ENCODE data around the gene RIOK2.
"Not testable (repeated sequence)": the region's sequence is repeated elsewhere in the genome, so short reads cannot be mapped to it uniquely, and the experiment has no call there.

The RIOK2 gene

DNA sequence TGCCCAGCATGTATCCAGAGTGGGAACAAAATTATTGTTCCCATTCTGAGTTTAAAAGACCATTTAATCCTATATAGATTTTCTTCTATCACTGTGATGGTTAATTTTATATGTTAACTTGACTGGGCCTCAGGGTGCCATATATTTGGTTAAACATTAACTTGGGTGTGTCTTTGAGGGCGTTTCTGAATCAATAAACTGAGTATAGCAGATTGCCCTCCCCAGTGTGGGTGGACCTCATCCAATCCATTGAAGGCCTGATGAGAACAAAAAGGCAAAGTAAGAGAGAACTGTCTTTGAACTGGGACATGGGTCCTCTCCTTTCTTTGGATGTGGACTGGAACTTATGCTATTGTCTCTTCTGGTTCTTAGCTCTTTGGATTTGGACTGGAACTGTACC lies 17.3 kb downstream of the RIOK2 start:
- no peak for DNase-seq

GRCh38 chr5:97164846-97165245 lies 18.2 kb downstream of the RIOK2 start:
- DNase-seq, result no peak

- DNase-seq, result no peak
These were observed 19.2 kb downstream of the RIOK2 start for GRCh38 chr5:97163790-97164285.

- DNase-seq, result no peak
These were observed 19.7 kb downstream of the RIOK2 start for GRCh38 chr5:97163360-97163764.

GRCh38 chr5:97162045-97162444 lies 21.0 kb downstream of the RIOK2 start:
- DNase-seq, result no peak

- DNase-seq, result no peak
These were observed 25.4 kb downstream of the RIOK2 start for GRCh38 chr5:97157689-97158088.

DNA sequence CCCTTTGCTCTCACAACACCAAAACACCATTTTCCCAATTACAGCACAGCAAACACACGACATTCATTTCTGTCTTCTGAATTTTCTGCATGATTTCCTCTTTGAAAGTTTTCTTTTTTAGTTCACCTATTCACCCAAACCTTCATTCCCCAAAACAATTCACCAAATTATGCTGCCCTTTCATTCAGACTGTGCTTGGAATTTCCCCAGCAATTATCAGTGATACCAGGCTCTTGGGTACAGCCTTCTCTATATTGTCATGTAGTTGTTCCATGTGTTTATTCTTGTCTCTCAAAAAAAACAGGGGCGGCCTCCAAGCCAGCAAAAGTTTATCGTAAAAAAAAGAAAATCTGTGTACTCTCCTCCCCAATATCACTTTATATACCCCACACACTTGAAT lies 31.7 kb downstream of the RIOK2 start:
- DNase-seq, result no peak

DNA sequence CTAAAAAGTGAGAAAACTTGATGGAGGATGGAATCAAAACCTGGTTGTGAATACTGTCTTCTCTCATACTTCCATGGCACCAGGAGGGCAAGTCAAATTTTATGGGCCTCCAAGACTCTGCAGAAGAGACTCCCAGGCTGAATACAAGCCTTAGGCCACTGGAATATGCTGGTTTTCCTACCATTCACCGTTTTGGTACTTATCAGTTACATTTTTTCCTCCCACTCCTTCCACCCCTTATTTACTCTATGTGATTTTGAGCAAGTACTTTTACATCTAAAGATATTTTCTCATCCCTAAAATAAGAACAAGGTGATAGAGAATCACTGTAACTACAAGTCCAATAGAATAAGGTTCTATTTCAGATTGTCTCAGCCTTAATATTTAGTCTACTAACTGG lies 32.6 kb downstream of the RIOK2 start:
- no peak for DNase-seq

GRCh38 chr5:97149709-97150108 lies 33.3 kb downstream of the RIOK2 start:
- DNase-seq, result no peak

DNA sequence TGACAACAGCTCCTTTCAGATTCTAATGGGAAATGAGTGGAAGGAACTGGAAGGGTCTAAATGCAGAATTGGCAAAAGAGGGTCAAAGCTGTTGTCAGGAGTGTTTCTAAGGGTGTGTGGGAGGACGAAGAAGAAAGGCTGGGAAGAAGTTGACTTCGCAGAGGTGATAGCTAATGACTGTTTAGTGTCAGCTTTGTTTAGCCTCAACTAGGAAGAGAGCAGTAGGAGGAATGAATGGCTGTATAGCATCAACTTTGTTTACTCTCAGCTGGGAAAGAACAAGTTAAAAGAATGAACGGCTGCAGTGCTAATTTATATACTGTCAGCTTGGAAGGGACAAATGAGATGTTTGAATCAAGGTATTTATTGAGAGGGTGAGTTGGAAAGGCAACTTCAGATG lies 34.8 kb downstream of the RIOK2 start:
- DNase-seq, result no peak

GRCh38 chr5:97143704-97144103 lies 39.3 kb downstream of the RIOK2 start:
- no peak for DNase-seq

DNA sequence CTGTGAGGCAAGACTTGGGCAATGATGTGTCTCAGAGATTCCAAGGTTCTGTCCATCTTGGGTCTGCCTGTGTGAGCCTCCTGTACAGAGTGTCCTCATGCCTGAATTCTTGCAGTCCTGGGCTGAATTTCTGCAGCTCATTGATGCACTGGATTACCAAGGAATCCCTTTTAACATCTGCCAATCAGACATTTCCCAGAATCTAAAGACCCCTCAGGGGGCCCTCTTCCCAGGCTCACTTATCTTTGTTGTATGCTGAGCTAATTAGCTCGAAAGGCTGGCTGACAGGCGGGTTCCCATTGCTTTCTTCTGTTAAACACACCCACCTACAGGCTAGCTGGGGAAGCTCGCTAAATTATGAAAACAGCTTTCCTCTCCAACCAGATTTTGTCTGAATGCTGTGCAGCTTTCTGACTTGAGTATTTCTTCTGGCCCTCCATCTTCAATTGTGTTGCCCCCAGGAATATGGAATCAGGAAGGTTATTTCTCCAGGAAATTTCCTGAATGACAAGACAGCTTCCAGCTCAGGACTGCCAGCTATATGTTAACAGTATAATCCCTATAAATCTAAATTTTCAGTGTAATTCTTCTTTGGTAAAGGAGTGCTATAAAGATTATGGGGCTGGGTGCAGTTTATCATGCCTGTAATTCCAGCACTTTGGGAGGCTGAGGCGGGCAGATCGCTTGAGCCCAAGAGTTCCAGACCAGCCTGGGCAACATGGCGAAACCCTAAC lies 40.4 kb downstream of the RIOK2 start, which contains the start of gene LIX1:
Gene LIX1 (minus strand): TSS at position 91 of the 734 bp plus-strand sequence. CDS start 35 bp downstream, at position 56.
- no peak for DNase-seq

DNA sequence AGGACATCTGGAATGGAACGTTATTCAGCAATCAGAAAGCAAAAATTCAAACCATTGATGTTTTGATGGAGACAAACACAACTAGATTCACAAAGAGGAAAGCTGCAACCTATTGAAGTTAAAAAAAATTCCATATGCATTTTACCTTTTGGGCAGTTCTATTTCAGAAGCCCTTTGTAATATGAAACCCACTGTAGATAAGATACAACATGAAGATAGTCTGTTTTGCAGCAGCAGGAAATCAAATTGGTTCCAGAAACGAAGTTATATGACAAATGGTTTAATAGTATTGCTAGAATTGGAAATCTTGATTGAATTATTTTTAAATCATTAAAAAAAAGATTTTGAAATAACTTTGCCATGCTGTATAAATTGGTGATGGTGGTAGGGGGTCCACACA lies 41.5 kb downstream of the RIOK2 start:
- DNase-seq, result no peak

GRCh38 chr5:97141031-97141430 lies 42.0 kb downstream of the RIOK2 start:
- no peak for DNase-seq

DNA sequence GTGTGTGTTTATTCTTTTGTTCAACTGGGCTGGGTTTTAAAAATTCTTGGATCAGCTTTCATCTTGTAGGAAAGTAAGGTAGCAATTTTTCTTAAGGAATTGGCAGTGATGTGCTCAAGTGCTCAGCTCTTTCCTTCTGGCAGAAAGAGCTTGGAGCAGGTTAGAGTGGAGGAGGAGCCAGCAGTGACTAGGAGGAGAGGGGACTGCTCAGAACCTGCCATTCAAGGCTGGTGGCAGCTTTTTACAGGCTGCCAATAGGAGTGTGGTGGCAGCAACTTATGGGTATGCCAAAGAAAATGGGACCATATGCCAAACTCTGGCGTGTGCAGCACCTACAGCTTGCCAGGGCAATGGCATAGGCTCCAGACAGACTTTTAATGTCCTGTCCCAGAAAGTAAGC lies 42.8 kb downstream of the RIOK2 start:
- not testable (repeated sequence) for DNase-seq

DNA sequence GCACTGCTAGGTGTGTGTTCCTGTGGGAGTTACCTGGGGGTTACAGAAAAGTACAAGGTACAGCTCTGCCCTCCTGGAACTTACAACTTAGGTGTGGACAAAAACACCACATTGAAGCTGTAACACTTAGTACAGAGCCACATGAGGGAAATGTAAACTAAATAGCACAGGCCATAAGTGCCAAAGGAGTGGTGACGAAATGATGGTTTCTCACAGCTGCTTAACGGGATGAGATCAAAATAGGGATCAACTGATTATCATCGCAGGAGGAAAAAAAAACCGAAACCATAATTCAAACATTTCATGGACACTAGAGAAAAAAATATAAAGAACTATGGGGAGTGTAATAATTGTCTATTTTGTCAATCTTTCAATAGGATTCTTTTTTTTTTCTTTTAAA lies 46.6 kb downstream of the RIOK2 start:
- DNase-seq, result no peak

DNA sequence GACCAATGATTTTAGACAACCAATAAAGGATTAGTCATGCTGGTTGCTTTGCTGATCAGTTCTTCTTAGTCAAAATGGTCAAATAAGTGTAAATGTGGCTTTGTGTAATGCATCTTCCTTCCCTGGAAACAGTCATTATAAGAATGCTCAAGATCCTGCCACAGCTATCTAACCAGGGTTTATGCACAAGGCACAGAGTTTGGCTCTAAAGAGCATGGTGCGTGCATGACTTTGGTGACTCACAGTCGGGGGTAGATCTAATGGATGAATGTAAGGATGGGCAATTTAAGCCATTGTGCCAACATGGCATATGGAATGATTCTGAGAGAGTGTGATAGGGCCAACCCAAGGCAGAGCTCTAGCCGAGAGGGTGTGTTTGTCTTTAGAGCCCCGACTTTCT lies 47.2 kb downstream of the RIOK2 start:
- no peak for DNase-seq

GRCh38 chr5:97134634-97135033 lies 48.4 kb downstream of the RIOK2 start:
- DNase-seq, result no peak

- DNase-seq, result no peak
These were observed 49.9 kb downstream of the RIOK2 start for GRCh38 chr5:97133101-97133500.

DNA sequence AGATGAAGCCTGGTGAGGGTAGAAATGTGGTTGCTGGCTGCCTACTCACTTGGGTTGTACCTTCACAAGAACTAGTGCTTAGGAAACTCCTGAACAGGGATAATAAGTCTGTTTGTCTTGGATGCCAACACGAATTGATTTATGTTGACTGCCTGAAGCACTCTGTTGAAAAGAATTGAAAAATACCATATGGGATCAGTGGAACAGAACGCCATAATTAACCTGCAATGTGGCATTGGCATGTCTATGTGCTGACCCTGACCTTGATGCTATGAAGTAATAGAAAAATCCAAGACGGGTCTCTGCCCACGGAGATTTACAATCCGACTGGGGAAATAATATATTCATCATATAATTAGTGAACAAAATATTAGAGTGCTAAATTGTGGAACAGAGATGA lies 51.1 kb downstream of the RIOK2 start:
- DNase-seq, result no peak

DNA sequence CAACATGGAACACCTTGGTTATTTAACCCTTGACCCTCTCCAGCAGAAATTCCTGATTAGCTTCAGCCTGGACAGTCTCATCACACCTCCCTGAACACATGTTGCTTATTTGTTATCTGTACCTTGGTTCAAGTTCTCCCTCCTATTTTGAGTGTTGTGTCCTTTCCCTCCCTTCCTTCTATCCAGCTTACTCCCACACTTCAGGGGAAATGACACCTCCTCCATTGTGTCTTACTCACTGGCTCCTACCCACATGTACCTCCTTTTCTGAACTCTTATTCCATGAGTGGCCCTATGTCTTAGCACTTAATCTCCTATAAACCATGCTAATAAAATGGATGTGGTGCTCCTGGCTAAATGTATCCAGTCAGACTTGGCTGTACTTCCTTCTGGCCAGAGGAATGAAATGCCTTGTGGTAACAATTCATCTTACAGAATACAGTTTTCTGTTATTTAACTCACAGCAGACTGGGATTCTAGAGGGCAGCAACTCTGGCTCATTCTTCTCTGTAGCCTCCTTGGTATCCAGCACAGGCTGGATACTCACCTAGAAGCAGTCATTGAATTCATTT lies 51.8 kb downstream of the RIOK2 start:
- DNase-seq, result no peak

- no peak for DNase-seq
These were observed 55.3 kb downstream of the RIOK2 start for GRCh38 chr5:97127727-97128126.

DNA sequence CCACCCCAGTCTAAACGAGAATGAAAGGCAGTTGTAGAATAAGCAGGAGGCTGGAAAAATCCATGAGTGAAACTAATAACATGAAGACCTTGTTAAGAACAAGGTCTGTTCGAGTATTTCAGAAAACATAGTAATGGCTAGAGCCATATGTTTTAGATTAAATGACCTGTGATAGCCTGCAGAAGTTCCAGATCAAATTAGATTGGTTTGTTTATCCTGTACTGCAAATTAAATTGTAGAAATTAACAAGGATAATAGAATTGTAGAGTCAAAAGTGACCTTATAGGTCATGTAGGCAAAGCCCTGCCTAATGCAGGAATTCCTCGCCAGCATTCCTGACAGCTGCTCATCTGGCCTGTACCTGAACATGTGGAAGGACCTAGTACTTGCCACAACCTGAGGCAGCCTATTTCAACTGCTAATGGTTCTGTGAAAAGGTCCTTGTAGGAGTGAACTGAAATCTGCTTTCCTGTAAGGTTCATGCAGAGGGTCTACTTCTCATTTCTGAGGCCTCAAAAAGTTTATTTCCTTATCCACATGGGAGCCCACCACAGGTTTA lies 57.8 kb downstream of the RIOK2 start:
- no peak for DNase-seq

GRCh38 chr5:97124335-97124734 lies 58.7 kb downstream of the RIOK2 start:
- no peak for DNase-seq
